Islet precursor cell (in vitro differentiated cells): ENCODE data around the gene CREM.
"Not testable (repeated sequence)": the region's sequence is repeated elsewhere in the genome, so short reads cannot be mapped to it uniquely, and the experiment has no call there.

Experiments
- DNase-seq: peaks from one replicate; pipeline ENCODE4 v3.0.0-alpha.2; 2018

Gene CREM

GRCh38 chr10:35126530-35127288 lies at the start of gene CREM:
Gene CREM, plus strand, starts transcription at chr10:35126846. Its CDS starts 10,990 bp downstream, at chr10:35137836.
- peak; percentile 99 for DNase-seq

GRCh38 chr10:35079265-35079664 lies 47.4 kb upstream of the CREM start:
- DNase-seq, result no peak

- DNase-seq, result peak; percentile 60
Observed at GRCh38 chr10:35079763-35080162, 46.9 kb upstream of the CREM start.

GRCh38 chr10:35080261-35080660 lies 46.4 kb upstream of the CREM start:
- not testable (repeated sequence) for DNase-seq

GRCh38 chr10:35083242-35083641 lies 43.4 kb upstream of the CREM start:
- DNase-seq, result no peak

GRCh38 chr10:35089611-35090161 lies 37.0 kb upstream of the CREM start:
- peak; percentile 50 for DNase-seq

- peak; percentile 95 for DNase-seq
Observed at GRCh38 chr10:35090162-35090954, 36.3 kb upstream of the CREM start, which contains the start of gene CUL2. Gene CUL2, minus strand, starts transcription at chr10:35090341. Its CDS starts 19,024 bp downstream, at chr10:35071317.

- no peak for DNase-seq
Observed at GRCh38 chr10:35091994-35092790, 34.5 kb upstream of the CREM start.

- DNase-seq, result no peak
Observed at GRCh38 chr10:35092851-35093250, 33.8 kb upstream of the CREM start.

GRCh38 chr10:35096312-35096711 lies 30.3 kb upstream of the CREM start:
- DNase-seq, result no peak

- DNase-seq, result no peak
Observed at GRCh38 chr10:35097510-35097909, 29.1 kb upstream of the CREM start.

- DNase-seq, result no peak
Observed at GRCh38 chr10:35103882-35104281, 22.8 kb upstream of the CREM start.

GRCh38 chr10:35112571-35112970 lies 14.1 kb upstream of the CREM start:
- DNase-seq, result no peak

- DNase-seq, result no peak
Observed at GRCh38 chr10:35119378-35119777, 7.3 kb upstream of the CREM start.

GRCh38 chr10:35124540-35124939 lies 2.1 kb upstream of the CREM start:
- DNase-seq, result no peak

- DNase-seq, result no peak
Observed at GRCh38 chr10:35126062-35126529, 550 bp upstream of the CREM start.

- DNase-seq, result peak; percentile 76
Observed at GRCh38 chr10:35127289-35127891, 744 bp downstream of the CREM start.

GRCh38 chr10:35129185-35129674 lies 2.6 kb downstream of the CREM start:
- DNase-seq, result no peak

- no peak for DNase-seq
Observed at GRCh38 chr10:35130663-35131062, 4.0 kb downstream of the CREM start.

GRCh38 chr10:35132727-35133126 lies 6.1 kb downstream of the CREM start:
- no peak for DNase-seq

GRCh38 chr10:35133586-35133985 lies 6.9 kb downstream of the CREM start:
- DNase-seq, result no peak

GRCh38 chr10:35135861-35136260 lies 9.2 kb downstream of the CREM start:
- no peak for DNase-seq
